NT2/D1 (cell line): Measurements from ENCODE around the gene HPCAL1.

Experiments used
- YY1 ChIP-seq: IDR thresholded peaks from 2 replicates; pipeline ENCODE4 v1.6.1; 2011; ENCODE audit not compliant: insufficient read length, insufficient read depth
- ZNF274 ChIP-seq: IDR thresholded peaks from 2 replicates; pipeline ENCODE4 v1.6.1; 2011; ENCODE audit warnings: mild to moderate bottlenecking, low read depth, low read length

GRCh38 chr2:10328670-10329579 lies 26.2 kb downstream of the HPCAL1 start:
- TF ChIP-seq YY1: no peak
- TF ChIP-seq ZNF274: no peak
